GM12874 (cell line): ENCODE data around the gene LMTK3.

Experiments
- TF ChIP-seq, protein P1 (sequence below): IDR thresholded peaks from 2 replicates; pipeline ENCODE4 v1.5.1; 2011; ENCODE audit warnings: low read depth, mild to moderate bottlenecking, control low read depth, low read length, moderate library complexity; ENCODE audit not compliant: insufficient read depth

LMTK3 gene

DNA sequence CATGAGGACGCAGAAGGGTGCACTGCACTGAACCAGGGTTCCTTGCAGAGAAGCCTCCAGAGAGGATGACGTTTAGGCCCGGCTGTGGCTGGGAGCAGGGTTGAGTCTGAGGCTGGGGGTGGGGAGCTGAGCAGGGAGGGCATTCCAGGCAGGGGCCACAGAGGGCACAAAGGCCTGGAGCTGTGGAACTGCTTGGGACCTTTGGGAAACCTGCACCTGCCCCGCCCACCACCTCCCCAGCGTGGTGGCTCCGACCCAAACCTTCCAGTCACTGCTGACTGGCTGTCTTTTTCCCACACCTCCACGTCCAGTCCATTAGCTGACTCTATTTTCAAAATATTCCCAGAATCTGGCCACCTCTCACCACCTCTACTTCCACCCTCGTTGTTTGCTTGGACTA, 4.9 kb upstream of the LMTK3 start:
- TF ChIP-seq, protein P1, sequence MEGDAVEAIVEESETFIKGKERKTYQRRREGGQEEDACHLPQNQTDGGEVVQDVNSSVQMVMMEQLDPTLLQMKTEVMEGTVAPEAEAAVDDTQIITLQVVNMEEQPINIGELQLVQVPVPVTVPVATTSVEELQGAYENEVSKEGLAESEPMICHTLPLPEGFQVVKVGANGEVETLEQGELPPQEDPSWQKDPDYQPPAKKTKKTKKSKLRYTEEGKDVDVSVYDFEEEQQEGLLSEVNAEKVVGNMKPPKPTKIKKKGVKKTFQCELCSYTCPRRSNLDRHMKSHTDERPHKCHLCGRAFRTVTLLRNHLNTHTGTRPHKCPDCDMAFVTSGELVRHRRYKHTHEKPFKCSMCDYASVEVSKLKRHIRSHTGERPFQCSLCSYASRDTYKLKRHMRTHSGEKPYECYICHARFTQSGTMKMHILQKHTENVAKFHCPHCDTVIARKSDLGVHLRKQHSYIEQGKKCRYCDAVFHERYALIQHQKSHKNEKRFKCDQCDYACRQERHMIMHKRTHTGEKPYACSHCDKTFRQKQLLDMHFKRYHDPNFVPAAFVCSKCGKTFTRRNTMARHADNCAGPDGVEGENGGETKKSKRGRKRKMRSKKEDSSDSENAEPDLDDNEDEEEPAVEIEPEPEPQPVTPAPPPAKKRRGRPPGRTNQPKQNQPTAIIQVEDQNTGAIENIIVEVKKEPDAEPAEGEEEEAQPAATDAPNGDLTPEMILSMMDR = no peak

DNA sequence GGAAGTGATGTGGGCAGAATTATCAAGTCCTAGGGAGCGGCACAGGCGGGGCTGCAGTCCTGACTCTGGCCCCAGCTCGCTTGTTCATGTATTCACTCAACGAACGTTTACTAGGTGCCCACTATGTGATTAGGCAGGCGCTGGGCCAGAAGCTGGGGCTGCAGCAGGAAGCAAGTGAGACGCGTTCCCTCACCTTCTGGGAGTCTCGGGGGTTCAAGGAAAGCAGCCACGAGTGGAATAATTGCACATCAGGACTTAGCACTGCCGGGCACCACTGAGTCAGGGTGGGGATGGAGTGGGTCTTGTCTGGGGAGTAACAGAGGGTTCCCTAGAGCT, 2.5 kb upstream of the LMTK3 start:
- TF ChIP-seq, protein P1 = no peak

- TF ChIP-seq, protein P1 = no peak
Measured at GRCh38 chr19:48513289-48514122, 1.9 kb upstream of the LMTK3 start.

- TF ChIP-seq, protein P1 = no peak
Measured at GRCh38 chr19:48512504-48513288, 1.1 kb upstream of the LMTK3 start.

GRCh38 chr19:48511321-48511731, 309 bp downstream of the LMTK3 start:
- TF ChIP-seq, protein P1 = no peak

DNA sequence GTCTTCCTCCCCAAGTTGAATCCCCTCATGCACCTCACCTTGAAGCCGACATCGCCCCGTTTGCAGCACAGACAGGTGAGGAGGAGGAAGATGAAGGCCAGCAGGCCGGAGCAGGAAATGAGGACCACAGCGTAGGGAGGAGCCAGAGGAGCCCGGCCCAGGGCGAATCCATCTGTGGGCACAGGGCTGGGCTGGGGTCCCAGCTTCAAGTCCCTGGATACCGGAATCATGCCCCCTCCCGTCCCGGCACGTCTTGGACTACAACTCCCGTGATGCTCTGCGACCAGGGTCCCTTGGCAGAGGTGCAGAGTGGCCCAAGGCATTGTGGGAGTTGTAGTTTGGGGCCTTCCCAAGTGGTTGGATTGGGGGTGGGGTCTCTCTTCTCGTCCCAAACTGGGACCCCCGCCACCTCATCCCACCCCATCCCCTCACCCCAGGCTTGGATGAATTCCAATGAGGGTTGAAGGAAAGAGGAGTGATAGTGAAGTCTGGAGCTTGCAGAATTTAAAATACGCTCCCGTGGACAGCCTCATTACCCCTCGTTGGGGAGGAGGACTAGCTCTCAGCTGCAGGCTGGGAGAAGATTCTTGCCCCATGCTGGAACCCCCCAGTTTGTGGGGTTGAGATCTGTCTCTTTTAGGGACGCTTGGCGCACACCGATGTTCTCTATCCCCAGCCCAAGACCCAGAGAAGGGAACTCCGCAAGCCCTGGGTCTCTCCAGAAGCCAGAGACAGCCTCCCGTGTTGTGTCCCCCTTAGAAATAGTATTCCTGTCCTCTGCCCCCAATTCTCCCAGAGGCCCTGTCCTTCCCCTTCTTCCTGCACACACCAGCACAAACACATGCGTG, 990 bp downstream of the LMTK3 start:
- TF ChIP-seq, protein P1 = no peak
